Activated naive CD4-positive, alpha-beta T cell treated with anti-CD3 and anti-CD28 coated beads, Interleukin-2, amount 50 U/mL, for 16 hours (primary cell): Measurements from ENCODE around the gene RASSF3.

Experiments
- DNase-seq: peaks from one replicate; pipeline ENCODE4 v3.0.0-alpha.2; 2020

Gene RASSF3

GRCh38 chr12:64695550-64695949, 85.3 kb downstream of the RASSF3 start:
- no peak for DNase-seq

GRCh38 chr12:64696080-64696741, 85.9 kb downstream of the RASSF3 start:
- DNase-seq = no peak

DNA sequence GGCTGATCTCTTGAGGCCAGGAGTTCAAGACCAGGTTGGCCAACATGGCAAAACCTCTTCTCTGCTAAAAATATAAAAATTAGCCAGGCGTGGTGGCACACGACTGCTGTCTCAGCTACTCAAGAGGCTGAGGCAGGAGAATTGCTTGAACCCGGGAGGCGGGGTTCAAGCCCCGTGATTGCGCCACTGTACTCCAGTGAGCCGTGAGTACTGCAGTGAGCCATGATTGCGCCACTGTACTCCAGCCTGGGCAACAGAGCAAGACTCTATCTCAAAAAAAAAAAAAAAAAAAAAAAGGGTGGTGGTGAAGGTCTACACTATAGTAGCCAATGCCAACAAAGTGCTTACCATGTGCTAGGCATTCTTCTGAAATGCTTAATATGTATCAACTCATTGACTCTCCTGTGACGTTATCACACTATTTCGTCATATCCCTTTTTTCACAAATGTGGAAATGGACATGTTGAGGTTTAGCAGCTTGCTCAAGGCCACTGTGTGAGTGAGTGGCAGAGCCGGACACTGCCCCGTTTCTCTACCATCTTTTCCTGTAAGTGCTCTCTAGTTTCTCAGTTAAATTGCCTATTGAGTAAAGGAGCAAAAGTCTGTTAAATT, 89.3 kb downstream of the RASSF3 start:
- no peak for DNase-seq

DNA sequence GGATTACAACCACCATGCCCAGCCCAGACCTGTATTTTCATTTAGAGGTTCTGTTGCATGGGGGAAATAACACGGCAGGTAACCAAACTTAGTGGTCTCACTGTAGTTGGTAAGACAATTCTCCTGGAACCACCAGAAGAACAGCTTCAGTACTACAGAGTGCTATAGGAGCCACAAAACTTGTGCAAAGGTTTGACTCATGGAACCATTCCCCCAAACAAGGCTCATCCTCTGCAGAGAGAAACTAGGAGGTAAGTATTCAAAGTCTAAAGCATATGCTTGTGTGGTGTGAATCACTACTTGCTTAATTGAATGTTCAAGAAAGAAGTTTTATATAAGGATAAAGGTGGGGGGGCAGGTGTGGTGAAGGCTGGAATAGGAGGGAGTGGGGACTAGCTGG, 90.2 kb downstream of the RASSF3 start:
- DNase-seq = no peak

DNA sequence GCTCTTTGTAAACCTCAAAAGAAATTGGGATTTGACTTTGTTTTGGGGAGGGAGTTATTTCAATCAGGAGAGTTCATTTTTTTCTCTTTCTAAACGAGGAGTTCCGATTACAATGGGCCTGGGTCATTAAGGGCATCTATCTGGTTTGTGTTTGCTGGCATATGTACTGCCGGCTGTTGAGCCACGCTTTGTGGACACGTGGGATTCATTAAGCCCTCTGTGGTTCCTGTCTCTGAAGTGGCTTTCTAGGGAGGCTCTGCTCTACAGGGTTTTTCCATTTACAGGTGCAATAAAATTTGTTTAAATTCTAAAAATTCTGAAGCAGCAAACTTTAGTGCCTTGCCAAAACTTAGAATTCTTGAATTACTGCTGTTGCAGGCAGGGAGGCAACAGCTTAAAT, 91.0 kb downstream of the RASSF3 start:
- DNase-seq = no peak

GRCh38 chr12:64706306-64706705, 96.0 kb downstream of the RASSF3 start:
- no peak for DNase-seq

DNA sequence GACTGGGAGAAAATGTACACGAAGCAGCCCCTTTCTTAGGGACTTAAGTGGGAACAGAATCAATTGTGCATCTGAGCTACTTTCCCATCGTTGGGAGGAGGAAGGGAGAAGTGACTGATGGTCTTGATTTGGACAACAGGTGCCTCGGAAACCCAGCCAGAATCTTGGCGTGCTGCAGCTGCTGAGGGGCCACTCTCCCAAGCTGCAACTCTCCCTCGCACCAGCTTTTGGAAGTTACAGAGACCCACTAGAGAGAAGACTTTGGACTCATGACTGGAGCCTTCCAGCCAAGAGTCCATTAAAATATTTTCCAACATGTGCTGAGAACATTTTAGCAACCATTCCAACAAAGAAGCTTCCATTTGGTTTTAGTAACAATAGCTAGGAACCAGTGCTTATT, 96.6 kb downstream of the RASSF3 start:
- DNase-seq = no peak

- no peak for DNase-seq
Observed at GRCh38 chr12:64707362-64707761, 97.1 kb downstream of the RASSF3 start.

DNA sequence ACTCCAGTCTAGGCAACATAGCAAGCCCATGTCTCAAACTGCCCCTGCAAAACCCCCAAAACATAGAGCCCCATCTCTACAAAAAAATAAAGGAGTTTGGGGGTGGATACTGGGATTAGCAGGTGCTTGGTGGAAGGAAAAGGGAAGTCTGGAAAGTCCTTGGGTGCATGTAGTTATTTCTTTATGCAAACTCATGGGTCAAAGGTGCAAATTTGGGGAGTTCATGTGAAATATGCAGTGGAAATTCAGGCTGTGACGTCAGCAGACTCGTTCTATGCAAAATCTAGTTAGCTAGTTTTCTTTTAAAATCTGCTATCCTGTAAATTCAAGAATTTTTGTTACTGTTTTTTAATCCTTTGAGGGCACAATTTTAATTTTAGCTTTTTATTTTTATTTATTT, 97.6 kb downstream of the RASSF3 start:
- no peak for DNase-seq

GRCh38 chr12:64709429-64709828, 99.1 kb downstream of the RASSF3 start:
- DNase-seq = no peak

- DNase-seq = no peak
Observed at GRCh38 chr12:64713376-64713775, 103.1 kb downstream of the RASSF3 start.

DNA sequence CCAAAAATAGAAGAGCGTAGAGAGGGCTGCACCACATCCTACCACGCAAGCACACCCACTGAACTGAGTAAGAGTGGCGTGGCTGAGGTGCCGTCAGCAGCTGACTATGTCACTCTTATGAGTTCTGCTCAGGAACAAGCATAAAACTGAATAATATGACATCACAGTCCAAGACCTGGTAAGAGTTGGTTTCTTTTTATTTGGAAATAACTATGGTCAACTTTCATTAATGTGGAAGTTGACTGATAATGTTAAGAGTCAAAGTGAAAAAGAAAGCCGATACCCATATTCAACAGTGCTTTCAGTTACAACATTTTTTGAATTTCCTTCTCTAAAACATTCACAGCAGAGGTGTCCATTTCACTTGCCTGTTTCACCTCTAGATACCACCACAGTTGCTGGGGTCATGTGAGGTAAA, 104.3 kb downstream of the RASSF3 start:
- DNase-seq = no peak

GRCh38 chr12:64716371-64716770, 106.1 kb downstream of the RASSF3 start:
- DNase-seq = no peak

GRCh38 chr12:64716839-64717455, 106.7 kb downstream of the RASSF3 start:
- no peak for DNase-seq

DNA sequence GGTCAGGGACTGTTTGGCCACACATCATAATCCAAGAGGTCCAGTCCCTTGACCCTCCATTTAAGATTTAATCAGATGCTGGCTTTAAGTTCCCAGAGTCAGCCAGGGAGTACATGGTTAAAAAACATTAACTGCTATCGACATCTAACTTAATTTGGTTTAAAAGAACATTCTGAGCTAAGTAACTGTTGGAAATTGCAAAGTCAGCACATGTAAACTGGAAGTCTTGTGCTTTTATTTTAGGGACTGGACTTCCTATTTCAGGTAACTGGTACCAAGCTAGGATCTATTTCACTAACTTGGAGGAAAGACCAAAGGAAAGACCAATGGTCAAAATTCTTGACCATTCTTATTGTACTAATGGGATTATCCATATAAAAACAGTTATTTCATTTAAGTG, 108.4 kb downstream of the RASSF3 start:
- no peak for DNase-seq

GRCh38 chr12:64720884-64721283, 110.6 kb downstream of the RASSF3 start:
- no peak for DNase-seq

DNA sequence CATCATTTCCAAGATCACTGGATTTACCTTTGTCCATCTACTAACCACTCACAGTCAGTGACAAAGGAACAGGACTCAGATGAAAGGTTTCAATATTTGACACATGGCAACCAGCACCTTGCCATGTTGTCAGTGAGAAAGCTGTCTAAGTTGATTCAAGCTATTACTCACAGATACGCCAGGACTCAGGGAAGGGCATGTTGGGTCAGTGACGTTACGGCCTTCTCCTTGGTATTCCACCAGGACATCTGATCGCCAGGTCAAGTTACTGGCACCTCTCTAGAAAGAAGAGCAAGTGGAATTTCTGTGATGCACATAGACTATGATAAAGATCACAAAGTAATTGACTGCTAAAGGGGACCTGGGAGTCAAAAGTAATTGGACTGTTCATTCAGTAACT, 112.5 kb downstream of the RASSF3 start:
- no peak for DNase-seq

- DNase-seq = no peak
Observed at GRCh38 chr12:64723630-64724029, 113.3 kb downstream of the RASSF3 start.

GRCh38 chr12:64724201-64724745, 114.0 kb downstream of the RASSF3 start:
- DNase-seq = no peak

DNA sequence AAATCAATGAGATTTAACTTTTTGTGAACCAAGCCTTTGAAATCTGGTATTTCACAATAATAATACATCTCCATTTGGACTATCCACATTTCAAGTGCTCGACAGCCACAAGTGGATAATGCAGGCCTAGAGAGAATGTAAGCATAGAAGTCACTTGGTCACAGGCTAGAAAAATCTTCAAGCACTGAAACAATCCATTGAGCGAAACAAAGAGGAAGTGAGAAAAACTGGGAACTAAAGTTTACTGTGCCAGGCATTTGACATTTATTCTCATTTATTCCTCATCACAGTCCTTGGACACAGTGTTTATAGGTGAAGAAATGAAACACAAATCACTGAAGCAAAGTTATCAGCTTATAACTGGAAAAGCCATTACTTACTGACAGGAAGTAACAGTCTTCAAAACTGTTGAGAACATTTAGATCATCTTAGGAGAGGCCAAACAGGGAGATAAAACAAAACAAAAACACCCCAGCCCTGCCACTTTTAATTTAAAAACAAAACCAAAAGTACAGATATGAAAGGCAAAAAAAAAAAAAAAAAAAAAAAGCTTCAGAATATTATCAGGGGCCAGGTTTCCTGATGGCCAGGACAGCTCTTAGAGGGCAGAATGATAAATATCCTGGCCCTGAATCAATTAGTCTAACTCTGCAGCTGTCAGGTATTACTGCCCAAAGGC, 119.8 kb downstream of the RASSF3 start:
- no peak for DNase-seq

DNA sequence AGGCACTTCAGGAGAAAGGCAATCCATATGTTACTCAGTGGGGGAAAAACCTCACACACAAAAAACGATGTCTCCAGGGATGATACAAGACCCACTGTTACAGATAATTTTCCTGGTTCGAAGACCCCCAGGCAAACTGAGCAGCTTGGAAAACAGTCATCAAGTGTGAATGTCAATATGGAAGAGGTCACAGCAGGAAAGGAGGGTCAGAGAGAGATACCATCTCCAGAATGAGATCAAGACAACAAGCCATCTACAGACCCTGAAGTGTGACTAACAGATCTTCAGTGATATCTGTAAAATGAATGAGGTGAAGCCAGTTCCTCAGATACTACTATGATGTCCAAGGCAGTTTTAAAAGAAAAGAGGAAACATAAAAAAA, 120.3 kb downstream of the RASSF3 start:
- DNase-seq = no peak

GRCh38 chr12:64731683-64732082, 121.4 kb downstream of the RASSF3 start:
- no peak for DNase-seq

DNA sequence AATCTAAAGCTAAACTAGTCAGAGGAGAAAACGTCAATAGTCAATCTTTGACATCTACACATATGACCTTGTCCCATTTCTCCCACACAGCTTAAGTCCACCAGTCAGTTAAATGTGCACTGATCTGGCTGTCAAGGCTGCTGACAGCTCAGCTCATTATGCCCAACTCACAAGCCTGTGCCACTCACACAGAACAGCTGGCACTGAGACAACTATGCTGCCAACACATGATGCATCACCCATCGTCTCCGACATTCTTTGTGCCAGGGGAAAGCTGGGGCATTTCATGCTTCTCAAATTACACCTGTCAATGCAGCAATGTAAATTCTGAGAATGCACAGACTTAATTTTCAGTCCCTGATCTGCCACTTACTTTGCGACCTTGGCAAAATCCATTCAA, 123.6 kb downstream of the RASSF3 start:
- no peak for DNase-seq

GRCh38 chr12:64735442-64735841, 125.1 kb downstream of the RASSF3 start:
- DNase-seq = no peak
